ENCODE data around the gene RSPRY1. TPM values are rescaled to one million over a fixed set of nuclear protein-coding genes. Genes with fewer than 3 reads are reported as not detected.
"Not testable (repeated sequence)": the region's sequence is repeated elsewhere in the genome, so short reads cannot be mapped to it uniquely, and the experiment has no call there.

RSPRY1 gene
- total and polyA plus RNA-seq, 2 of the 4 experiments (the other 2 are of a cell fraction) = 25.2 to 62.2 TPM

DNA sequence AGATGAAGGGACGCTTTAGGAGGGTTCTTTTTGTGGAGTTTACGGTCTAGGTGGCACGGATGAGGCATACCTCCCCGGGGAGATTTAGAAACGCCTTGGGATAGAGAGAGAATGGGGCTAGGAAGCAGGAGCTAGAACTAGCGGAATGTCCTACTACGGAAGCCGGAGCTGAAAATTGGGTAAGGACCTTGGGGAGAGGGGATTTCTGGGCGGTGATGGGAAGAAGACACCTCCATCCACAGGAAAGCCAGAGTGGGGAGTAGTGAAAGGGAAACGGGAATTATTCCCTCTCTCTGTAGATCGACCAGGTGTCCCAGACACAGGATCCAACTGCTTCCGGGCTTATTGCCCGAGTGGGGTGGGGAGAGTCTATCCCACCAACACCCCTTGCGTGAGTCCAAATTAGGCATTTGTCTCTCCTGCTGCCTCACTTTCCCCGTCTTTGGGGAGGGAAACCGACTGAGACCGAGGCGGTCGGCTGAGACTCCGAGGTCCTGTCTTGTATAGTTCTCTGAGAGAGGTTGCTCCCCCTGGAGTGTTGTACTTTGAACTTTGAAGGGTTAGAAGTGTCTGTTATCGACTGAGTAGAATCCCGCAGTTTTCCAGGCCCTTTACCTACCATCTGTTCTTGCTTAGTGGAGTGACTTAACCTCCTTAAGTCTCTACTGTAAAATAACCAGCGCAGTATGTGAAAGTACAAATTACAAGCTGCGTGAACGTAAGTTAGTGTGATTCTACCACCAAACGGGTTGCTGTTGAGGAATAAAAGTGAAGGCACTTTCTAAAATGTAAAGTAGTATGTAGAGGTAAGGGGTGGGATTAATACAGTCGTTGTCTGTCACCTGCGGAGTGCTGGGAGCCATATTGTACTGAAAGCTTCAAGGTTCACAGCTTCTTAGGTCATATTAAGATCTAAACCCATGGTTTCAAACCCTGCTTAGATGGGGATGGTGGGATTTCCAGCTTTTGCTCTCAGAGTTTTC, 1.0 kb downstream of the RSPRY1 start (continued):
- TF ChIP-seq, protein P1, sequence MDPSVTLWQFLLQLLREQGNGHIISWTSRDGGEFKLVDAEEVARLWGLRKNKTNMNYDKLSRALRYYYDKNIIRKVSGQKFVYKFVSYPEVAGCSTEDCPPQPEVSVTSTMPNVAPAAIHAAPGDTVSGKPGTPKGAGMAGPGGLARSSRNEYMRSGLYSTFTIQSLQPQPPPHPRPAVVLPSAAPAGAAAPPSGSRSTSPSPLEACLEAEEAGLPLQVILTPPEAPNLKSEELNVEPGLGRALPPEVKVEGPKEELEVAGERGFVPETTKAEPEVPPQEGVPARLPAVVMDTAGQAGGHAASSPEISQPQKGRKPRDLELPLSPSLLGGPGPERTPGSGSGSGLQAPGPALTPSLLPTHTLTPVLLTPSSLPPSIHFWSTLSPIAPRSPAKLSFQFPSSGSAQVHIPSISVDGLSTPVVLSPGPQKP (IDR thresholded peaks at IDR 0.05; ENCODE audit: borderline replicate concordance, low read depth, low read length) = no peak

DNA sequence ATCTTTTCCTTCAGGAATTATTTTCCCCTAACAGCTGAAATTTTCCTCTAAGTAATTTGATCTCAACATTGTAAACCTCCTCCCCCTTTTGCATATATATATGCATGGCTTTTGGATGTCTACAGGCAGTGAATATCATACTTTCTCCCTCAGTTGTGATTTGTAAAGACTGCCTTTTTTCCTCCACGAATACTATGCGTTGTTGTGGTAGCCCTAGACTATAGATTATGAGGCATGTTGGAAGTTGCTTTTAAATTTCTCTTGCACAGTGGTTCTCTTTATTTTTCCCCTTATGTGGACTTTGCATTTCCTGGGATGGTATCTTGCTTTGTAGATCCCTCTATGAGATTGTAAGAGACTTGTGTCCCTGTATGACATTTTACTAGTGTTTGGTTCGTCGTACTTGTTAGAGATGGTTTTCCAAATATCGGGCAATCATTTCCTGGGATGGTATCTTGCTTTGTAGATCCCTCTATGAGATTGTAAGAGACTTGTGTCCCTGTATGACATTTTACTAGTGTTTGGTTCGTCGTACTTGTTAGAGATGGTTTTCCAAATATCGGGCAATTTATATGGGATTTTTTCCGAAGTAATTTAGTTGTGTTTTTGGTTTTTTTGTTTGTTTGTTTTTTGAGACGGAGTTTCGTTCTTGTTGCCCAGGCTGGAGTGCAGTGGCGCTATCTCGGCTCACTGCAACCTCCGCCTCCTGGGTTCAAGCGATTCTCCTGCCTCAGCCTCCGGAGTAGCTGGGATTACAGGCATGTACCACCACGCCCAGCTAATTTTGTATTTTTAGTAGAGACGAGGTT, 2.0 kb downstream of the RSPRY1 start:
- Histone ChIP-seq H3K23ac (ENCODE audit: low read depth, low read length) (peak overlapping the region; percentile 97; the same call in 1 of the 2 replicates), H3K79me1 (ENCODE audit: low read depth in 1 of 2, low read length in 2 of 2) (peaks cover 17 to 68% of the 10 kb centered on the region in 2 experiments), H3K4me3 (ENCODE audit: insufficient read depth, low read depth, low read length) (peak overlapping the region; percentile 74; the same call in 1 of the 2 replicates), H3K4me1 (ENCODE audit: control insufficient read depth, insufficient read depth, low read length) (peaks cover 15% of the 10 kb centered on the region), H3K4me2 (ENCODE audit: low read depth, low read length) (peak overlapping the region; percentile 99), H4K20me1 (ENCODE audit: insufficient read depth, low read length) (peaks cover 18% of the 10 kb centered on the region; the same call in 1 of the 2 replicates), H3K9ac (ENCODE audit: low read depth, low read length) (peak overlapping the region; percentile 13; the same call in 1 of the 2 replicates)
- H3K9me3 ChIP-seq (ENCODE audit: control insufficient read depth, insufficient read depth, low read length); H2BK15ac ChIP-seq (ENCODE audit: low read depth, low read length); H3K56ac ChIP-seq (ENCODE audit: extremely low read depth, insufficient read depth, low read length); H3K36me3 ChIP-seq (ENCODE audit: control insufficient read depth, insufficient read depth, low read length); H4K5ac ChIP-seq (ENCODE audit: low read depth, low read length); H2BK120ac ChIP-seq (ENCODE audit: low read depth, low read length); H3K14ac ChIP-seq (replicated peaks; ENCODE audit: low read depth, low read length); DNase-seq; dilution Hi-C loops (cut with HindIII; ENCODE audit: low sequenced_read_pairs, unreplicated experiment); H2BK5ac ChIP-seq (ENCODE audit: low read depth, low read length, poor library complexity, severe bottlenecking); CTCF ChIA-PET; H3K9me1 ChIP-seq (ENCODE audit: insufficient read depth, low read length); H3K18ac ChIP-seq (ENCODE audit: low read depth, low read length); H2AFZ ChIP-seq (replicated peaks; ENCODE audit: low read length, poor library complexity); H3K27me3 ChIP-seq (ENCODE audit: control insufficient read depth, insufficient read depth, low read length); H4K91ac ChIP-seq (ENCODE audit: insufficient read depth, low read depth, low read length); H3K27ac ChIP-seq (ENCODE audit: insufficient read depth, low read length); H4K8ac ChIP-seq (ENCODE audit: low read depth in 2 of 2, low read length in 2 of 2); H2AK5ac ChIP-seq (ENCODE audit: low read depth, low read length); H2AK9ac ChIP-seq (replicated peaks; ENCODE audit: low read depth, low read length, poor library complexity); ATAC-seq (ENCODE audit: low read depth); in situ Hi-C loops (cut with MboI; ENCODE audit: low sequenced_read_pairs); POLR2A ChIA-PET (ENCODE audit: unreplicated experiment); H3K4ac ChIP-seq (ENCODE audit: low read depth, low read length); H2BK20ac ChIP-seq (ENCODE audit: low read depth, low read length): not testable (repeated sequence)
- 93 to 100% methylated on average over 1 to 3 of the region's 18 CpGs for WGBS, 2 experiments (ENCODE audit: extremely low coverage in 2 of 2, insufficient read length in 1 of 2)
- BruUV-seq (replicated peaks) = TSS peak; percentile 32
- intact Hi-C loops (cut with micrococcal nuclease) = loop anchor here (2.0 kb wide), 1 partner anchor 113 kb away; no protein-coding TSS in a partner anchor
